Measurements from ENCODE around the gene ZNF622. TPM values are rescaled to one million over a fixed set of nuclear protein-coding genes. Genes with fewer than 3 reads are reported as not detected.
A peak's percentile ranks its signal among the peaks of the same experiment; 100 is the strongest.

Gene ZNF622
- total RNA-seq, 1 experiment from 2014 or later = 25.2 TPM

DNA sequence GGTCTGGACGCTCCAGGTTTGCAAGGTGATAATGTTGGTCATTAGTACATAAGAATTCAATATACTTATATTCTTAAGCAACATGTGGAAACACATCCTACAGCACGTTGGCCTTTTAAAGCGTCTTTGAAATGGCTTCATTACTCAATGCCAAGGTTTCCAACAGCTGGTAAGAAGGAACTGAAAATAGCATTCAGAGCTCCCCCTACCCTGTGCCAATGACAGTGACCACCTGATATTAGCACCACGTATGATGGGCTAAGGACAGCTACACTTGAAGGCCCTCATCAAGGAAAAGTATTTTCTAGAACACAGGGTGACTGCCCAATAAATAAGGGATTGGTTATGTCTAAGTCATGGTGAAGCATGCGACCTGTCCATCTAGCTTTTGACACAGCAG lies 9.9 kb downstream of the ZNF622 start:
- Histone ChIP-seq H3K4me1 (ENCODE audit: control insufficient read depth in 1 of 2, insufficient read depth in 2 of 2, low read length in 2 of 2) (no peaks in the 10 kb centered on the region), H3K9ac (ENCODE audit: low read length) (no peak overlapping the region), H3K36me3 (ENCODE audit: control insufficient read depth in 1 of 2, insufficient read depth in 2 of 2, low read length in 2 of 2) (peaks cover 36 to 59% of the 10 kb centered on the region in 2 experiments), H3K9me2 (ENCODE audit: insufficient read depth) (no peaks in the 10 kb centered on the region), H3K9me3 (ENCODE audit: control insufficient read depth in 1 of 2, insufficient read depth in 1 of 2, low read depth in 1 of 2, low read length in 2 of 2) (no peaks in the 10 kb centered on the region), H4K20me1 (ENCODE audit: insufficient read depth) (no peaks in the 10 kb centered on the region), H3K27ac (ENCODE audit: low read depth, low read length) (no peak overlapping the region), H3K4me2 (ENCODE audit: low read length) (no peak overlapping the region), H3K27me3 (ENCODE audit: insufficient read depth, low read length) (no peaks in the 10 kb centered on the region), H3K4me3 (replicated peaks in 1 of 2; ENCODE audit: low read depth in 1 of 2, low read length in 2 of 2) (no peak overlapping the region), H2AFZ (ENCODE audit: low read depth, low read length, poor library complexity, severe bottlenecking) (no peak overlapping the region), H3K79me2 (ENCODE audit: insufficient read depth, low read length) (peaks cover 58% of the 10 kb centered on the region)
- CTCF ChIA-PET = interaction anchor here (0.9 to 2.2 kb wide), 11 partner anchors 8 to 1770 kb away, joined by 3 to 18 read pairs (median 6); no protein-coding TSS in a partner anchor
- TF ChIP-seq ZFX (IDR thresholded peaks at IDR 0.05) = no peak
- TF ChIP-seq POLR2A (IDR thresholded peaks at IDR 0.05; ENCODE audit: borderline replicate concordance, extremely low read depth, insufficient read depth, insufficient read length) = no peak
- no peak for TF ChIP-seq YY1 (IDR thresholded peaks at IDR 0.05; ENCODE audit: extremely low read depth, insufficient replicate concordance, low read depth, low read length)
- TF ChIP-seq ZNF274 (IDR thresholded peaks at IDR 0.05; ENCODE audit: low read depth, low read length) = no peak
- no peak for TF ChIP-seq ZBTB33 (IDR thresholded peaks at IDR 0.05; ENCODE audit: extremely low read depth, insufficient replicate concordance, low read length)
- no peak for TF ChIP-seq ELF1 (IDR thresholded peaks at IDR 0.05; ENCODE audit: borderline replicate concordance, low read depth)
- TF ChIP-seq CEBPB (IDR thresholded peaks at IDR 0.05; ENCODE audit: low read depth) = no peak
- no peak for TF ChIP-seq SIN3A (IDR thresholded peaks at IDR 0.05; ENCODE audit: low read depth)
- TF ChIP-seq, protein P1, sequence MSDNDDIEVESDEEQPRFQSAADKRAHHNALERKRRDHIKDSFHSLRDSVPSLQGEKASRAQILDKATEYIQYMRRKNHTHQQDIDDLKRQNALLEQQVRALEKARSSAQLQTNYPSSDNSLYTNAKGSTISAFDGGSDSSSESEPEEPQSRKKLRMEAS (IDR thresholded peaks at IDR 0.05) = no peak
- TF ChIP-seq JUND (IDR thresholded peaks at IDR 0.05) = no peak
- TF ChIP-seq POLR2AphosphoS5 (IDR thresholded peaks at IDR 0.05; ENCODE audit: low read depth, low read length) = no peak
- TF ChIP-seq ATF3 (IDR thresholded peaks at IDR 0.05) = no peak
- TF ChIP-seq, protein P2, sequence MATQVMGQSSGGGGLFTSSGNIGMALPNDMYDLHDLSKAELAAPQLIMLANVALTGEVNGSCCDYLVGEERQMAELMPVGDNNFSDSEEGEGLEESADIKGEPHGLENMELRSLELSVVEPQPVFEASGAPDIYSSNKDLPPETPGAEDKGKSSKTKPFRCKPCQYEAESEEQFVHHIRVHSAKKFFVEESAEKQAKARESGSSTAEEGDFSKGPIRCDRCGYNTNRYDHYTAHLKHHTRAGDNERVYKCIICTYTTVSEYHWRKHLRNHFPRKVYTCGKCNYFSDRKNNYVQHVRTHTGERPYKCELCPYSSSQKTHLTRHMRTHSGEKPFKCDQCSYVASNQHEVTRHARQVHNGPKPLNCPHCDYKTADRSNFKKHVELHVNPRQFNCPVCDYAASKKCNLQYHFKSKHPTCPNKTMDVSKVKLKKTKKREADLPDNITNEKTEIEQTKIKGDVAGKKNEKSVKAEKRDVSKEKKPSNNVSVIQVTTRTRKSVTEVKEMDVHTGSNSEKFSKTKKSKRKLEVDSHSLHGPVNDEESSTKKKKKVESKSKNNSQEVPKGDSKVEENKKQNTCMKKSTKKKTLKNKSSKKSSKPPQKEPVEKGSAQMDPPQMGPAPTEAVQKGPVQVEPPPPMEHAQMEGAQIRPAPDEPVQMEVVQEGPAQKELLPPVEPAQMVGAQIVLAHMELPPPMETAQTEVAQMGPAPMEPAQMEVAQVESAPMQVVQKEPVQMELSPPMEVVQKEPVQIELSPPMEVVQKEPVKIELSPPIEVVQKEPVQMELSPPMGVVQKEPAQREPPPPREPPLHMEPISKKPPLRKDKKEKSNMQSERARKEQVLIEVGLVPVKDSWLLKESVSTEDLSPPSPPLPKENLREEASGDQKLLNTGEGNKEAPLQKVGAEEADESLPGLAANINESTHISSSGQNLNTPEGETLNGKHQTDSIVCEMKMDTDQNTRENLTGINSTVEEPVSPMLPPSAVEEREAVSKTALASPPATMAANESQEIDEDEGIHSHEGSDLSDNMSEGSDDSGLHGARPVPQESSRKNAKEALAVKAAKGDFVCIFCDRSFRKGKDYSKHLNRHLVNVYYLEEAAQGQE (IDR thresholded peaks at IDR 0.05; ENCODE audit: low read depth) = no peak
- no peak for TF ChIP-seq EZH2 (IDR thresholded peaks at IDR 0.05)
- TF ChIP-seq EGR1 (IDR thresholded peaks at IDR 0.05; ENCODE audit: low read depth) = no peak
- no peak for TF ChIP-seq CBX3 (IDR thresholded peaks at IDR 0.05; ENCODE audit: low read depth)
- no peak for TF ChIP-seq SRF (IDR thresholded peaks at IDR 0.05; ENCODE audit: low read depth)
- TF ChIP-seq FOSL1 (IDR thresholded peaks at IDR 0.05; ENCODE audit: low read depth) = no peak
- no peak for TF ChIP-seq RAD21 (IDR thresholded peaks at IDR 0.05; ENCODE audit: low read depth)
- TF ChIP-seq EZH2phosphoT487 (IDR thresholded peaks at IDR 0.05; ENCODE audit: borderline replicate concordance) = no peak
- POLR2A ChIA-PET = no interaction called here
- RAD21 ChIA-PET (ENCODE audit: low non-redundant PET in 1 of 2, low total read pairs in 2 of 2, uncharacterized antibody in 2 of 2, unreplicated experiment in 2 of 2) = interaction anchor here (0.6 to 0.9 kb wide), 2 partner anchors 295 to 320 kb away, joined by 3 to 5 read pairs; no protein-coding TSS in a partner anchor
- ATAC-seq (0 out of 2 replicates have a peak, but pooled peaks have one; percentile 9), DNase-seq (ENCODE audit: low read depth, low spot score) (no peak)
- no TSS peak for BruUV-seq (replicated peaks)
- intact Hi-C loops (cut with micrococcal nuclease) = loop anchor here (2.0 to 5.0 kb wide), 2 partner anchors 295 to 1348 kb away; no protein-coding TSS in a partner anchor
